SIG-M5 (cell line): ENCODE data around the gene LILRB5.
"Not testable (repeated sequence)": the region's sequence is repeated elsewhere in the genome, so short reads cannot be mapped to it uniquely, and the experiment has no call there.

Source experiments
- DNase-seq: peaks from one replicate; lab custom pipeline; 2025; lab: John Stamatoyannopoulos, UW

LILRB5 gene

DNA sequence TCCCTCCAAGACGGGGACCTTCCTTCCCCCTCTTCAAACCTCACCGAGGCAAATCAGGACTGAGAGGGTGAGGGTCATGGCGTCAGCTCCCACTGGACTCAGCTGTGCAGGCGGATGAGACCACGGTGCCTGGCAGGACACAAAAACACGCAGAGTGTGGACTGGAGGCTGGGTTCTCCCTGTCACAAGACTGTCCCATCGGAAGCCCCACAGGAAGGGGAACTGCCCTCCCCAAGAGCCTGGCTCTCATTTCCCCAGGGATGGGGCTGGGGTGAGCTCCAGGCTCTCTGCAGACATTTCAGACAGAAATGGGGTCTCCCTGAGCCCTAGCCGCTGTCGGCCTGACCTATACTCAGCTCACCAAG is at the start of gene LILRB5:
Gene LILRB5, minus strand, starts transcription at position 158 of the 365 bp plus-strand sequence. Its CDS starts 80 bp downstream, at position 78.
- DNase-seq, result no peak

DNA sequence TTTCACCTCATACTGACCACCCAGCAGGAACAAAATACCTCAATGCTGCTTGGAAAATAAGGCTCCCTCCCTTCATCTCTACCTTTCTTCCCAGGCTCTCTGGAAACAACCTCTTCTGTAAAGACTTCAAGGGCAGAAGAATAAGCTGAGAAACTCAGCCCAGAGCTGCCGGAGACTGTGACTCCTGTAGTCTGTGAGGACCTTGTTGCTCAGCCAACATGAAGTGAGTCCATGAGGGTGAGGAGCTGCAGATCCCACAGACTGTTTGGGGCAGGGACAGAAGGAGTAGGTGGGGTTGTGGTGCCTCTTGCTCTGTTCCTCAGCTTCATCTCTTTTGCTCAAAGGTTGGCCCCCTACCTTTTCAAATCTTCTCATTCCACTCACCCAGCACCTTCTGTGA is 48.1 kb upstream of the LILRB5 start:
- DNase-seq, result no peak

GRCh38 chr19:54302257-54302656 is 45.2 kb upstream of the LILRB5 start:
- DNase-seq, result no peak

DNA sequence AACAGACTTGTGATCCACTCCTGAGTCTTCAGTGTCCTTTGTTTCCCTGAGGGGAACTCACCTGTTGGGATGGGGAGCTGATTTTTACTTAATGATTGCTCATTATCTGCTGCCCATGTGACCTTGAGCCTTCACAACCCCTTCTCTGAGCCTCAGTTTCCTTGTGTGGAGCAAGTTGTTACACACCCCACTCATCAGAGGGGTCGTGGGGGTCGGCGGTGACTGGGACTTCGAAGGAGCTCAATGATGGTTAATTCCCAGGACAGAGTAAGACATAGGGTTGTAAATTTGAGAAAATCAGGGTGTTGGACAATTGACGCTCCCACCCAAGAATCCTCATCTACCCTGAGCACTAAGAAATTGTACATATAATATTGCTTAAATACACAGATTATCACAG is 42.4 kb upstream of the LILRB5 start:
- DNase-seq, result no peak

DNA sequence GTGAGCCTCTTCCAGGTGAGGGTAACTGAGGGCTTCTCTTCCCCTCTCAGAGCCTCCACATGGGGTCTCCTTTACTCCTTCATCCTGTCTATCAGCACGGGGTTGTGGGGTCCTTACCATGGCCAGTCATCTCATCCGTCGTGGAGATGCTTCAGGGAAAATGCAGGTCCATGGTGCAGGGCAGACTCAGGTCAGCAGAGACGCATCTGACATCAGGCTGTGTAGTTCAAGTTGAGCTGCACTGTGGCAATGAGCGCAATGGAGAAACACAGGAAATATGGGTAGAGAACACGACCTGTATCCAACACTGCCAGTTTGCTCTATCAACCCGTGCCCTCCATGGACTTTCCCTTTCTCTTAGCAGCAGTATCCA is 42.0 kb upstream of the LILRB5 start:
- DNase-seq, result no peak

GRCh38 chr19:54298357-54299125 is 41.5 kb upstream of the LILRB5 start:
- no peak for DNase-seq

- no peak for DNase-seq
Observed at GRCh38 chr19:54297759-54298305, 40.8 kb upstream of the LILRB5 start.

- DNase-seq, result no peak
Observed at GRCh38 chr19:54294539-54294938, 37.5 kb upstream of the LILRB5 start.

DNA sequence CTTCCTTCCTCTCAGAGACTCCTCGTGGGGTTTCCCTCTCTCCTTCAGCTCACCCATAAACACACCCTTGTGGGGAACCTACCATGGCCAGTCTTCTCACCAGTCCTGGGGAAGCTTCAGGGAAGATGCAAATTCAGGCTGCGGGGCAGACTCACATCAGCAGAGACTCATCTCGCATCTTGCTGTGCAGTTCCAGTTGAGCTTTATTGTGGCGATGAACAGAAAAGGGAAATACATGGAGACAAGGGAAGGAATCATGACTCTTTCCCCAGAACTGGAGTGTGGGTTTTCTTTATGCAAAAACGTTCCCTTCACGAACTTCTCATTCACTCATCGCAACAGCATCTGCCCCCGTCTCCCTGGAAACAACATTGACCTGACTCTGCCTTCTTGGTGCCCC is 32.1 kb upstream of the LILRB5 start:
- DNase-seq, result not testable (repeated sequence)

- DNase-seq, result no peak
Observed at GRCh38 chr19:54287456-54287855, 30.4 kb upstream of the LILRB5 start.

GRCh38 chr19:54286283-54286682 is 29.2 kb upstream of the LILRB5 start:
- not testable (repeated sequence) for DNase-seq

DNA sequence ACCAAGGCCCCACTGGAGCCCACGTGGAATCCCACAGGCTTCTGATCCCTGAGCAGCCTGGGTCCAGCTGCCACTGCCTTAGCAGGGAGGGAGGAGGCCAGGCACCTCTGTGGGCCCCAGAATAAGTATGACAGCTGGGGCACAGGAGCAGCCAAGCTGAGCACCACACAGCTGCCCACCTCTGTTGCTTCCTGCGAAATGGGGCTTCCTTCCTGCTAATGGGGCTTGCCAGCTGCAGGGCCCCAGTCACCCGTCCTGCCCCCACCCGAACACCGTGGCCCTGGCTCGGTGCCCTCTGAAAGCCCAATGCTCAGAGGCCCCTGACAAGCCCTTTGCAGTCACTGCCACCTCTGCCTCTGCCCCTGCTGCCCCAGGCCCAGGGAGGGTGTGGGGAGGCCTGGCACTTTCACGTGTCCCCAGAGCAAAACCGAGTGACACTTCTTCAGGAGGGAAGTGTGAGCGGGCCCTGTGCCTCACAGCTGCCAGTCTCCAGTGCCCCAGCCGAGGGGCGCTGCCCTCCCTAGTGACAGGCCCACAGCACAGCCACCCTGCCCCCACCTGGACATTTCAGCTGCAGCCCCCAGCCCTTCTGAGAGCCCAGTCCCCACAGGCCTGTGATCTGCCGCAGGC is 28.5 kb upstream of the LILRB5 start:
- DNase-seq, result not testable (repeated sequence)

DNA sequence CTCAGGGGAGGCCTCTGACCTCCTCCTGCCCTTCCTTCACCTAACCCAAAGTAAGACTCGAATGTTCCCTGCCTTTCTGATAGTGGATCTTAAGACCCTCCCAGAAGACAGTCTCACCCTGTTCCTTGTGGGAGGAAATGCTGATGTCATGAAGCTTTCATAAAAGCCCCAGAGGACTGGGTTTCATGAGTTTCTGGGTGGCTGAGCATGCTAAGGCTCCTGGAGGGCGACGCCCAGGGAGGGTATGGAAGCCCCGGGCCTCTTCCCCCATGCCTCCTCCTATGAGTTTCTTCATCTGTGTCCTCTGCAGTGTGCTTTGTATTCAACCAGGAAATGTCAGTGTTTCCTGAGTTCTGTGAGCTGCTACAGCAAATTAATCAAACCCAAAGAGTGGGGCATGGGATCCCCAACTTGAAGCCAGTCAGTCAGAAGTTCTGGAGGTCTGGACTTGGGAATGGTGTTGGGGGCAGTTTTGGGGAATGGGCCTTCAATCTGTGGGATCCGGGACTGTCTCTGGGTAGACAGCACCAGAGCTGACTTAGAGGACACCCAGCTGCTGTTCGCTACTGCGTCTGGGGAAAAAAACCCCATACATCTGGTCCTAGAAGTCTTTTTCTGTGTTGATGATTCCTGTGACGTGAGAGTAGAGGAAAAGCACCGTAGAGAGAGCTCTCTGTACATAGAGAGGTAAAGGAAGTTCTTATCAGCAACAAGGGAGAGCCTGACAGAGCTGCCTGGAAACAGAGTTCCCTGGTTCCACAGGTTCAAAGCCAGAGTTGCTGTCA is 25.8 kb upstream of the LILRB5 start:
- no peak for DNase-seq

DNA sequence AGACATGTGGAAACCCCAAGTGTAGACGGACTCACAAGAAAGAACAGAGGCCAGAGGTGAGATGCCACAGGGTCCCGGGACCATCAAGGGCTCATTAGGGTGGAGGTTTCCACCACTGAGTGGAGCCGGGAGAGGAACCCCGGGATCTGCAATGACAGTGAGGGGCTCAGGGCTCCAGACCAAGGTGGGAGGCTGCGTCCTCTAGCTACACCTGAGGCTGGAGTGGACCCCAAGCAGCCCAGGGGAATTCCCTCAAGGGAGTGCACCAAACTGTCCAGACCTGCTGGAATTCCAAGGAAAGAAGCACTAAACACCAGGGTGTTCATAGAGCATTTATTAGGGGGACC is 24.6 kb upstream of the LILRB5 start:
- DNase-seq, result not testable (repeated sequence)

DNA sequence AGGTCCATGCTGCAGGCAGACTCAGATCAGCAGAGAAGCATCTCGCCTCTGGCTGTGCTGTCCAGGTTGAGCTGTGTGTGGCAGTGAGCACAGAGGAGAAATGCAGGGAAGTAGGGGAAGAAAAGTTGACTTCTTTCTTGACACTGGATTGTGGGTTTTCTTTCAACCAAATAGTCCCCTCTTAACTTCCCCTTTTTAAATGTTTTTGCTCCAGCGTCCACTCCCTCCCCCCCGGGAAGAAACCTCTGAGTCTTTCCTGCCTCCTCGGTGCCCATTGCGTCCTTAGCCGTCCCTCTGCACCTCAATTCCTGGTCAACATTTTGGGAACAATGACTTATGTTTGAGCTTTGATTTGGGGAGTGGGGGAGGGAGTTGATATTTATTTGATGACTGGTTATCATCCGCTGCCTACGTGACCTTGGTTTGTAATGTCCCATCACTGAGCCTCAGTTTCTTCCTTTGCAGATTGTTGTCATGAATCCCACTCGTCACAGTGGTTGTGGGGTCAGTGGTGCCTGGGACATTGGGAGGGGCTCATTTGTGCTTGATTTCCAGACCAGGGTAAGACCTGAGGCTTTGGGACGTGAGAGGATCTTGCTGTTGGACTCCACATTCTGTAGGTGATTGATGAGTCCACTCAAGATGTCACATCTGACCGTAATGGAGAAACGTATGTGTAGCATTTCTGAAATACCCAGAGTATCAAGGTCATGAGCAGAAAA is 24.1 kb upstream of the LILRB5 start, which contains the start of gene LILRB2:
Gene LILRB2, minus strand, starts transcription at position 104 of the 722 bp plus-strand sequence. CDS start 614 bp downstream, outside the sequence.
- no peak for DNase-seq

- not testable (repeated sequence) for DNase-seq
Observed at GRCh38 chr19:54280441-54280840, 23.4 kb upstream of the LILRB5 start.

DNA sequence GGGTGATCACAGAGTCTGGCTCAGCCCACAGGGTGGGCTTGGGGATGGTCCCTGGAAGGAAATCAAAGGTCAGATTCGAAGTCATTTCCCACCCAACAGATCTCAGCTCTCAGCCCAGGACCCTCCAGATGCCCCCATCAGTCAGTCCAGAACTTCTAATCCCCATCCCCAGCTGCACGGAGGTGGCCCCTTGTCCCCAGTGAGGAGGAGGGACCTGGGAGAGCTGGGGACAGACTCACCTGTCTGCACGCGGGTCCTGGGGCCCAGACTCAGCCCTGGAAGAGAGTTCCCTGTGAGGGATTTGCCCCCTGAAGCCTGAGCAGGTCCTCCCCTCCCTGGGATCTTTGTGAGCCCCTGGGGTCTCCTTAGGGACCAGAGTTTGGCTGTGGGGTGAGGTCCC is 23.0 kb upstream of the LILRB5 start:
- not testable (repeated sequence) for DNase-seq

DNA sequence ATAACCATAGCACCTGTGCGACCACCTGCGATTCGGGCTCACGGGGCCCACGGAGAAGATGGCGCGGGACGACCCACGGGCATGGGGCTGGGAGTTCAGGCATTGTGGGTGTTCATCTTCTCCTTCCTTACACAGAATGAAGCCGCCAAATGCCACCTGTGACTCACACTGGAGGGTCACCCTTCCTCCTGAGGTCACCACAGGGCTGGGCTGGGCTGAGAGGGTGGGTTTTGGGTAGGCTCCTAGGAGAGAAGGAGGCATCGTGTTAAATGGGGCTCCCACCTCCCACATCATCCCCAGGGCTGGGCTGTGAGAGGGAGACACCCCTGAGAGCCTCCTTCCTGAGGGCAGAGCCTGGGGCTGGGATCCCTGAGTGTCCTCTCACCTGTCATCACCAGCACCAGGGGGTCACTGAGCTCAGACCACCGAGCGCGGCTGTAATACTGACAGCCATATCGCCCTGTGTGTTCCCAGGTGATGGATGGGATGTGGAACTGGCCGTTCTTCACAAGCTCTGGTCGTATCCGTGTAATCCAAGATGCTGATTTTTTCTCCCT is 22.4 kb upstream of the LILRB5 start:
- DNase-seq, result no peak

DNA sequence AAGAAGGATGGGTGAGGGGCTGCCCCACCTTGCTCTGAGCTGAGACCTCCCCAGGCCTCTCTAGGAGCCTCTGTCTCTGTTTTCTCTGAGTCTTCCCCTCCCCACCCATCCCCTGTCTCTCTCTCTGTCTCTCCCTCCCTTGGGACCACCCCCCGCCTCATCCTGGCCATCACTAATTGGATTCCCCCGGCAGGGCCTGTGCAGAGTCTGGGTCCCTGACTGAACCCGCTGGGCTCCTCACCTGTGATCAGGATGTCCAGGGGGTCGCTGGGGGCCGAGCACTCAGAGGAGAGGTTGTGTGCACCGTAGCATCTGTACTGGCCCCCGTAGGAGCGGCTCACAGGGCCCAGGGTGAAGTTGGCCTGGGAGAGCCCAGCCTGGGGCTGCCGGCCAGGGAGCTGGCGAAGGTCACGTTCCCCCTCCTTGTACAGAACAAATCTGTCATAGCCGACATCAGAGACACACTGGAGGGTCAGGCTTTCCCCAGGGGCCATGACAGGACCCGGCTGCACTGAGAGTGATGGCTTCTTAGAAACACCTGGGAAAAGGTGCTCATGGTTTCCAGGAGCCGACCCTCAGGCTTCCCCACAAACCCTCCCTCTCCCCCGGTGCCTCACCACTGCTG is 21.6 kb upstream of the LILRB5 start:
- not testable (repeated sequence) for DNase-seq

DNA sequence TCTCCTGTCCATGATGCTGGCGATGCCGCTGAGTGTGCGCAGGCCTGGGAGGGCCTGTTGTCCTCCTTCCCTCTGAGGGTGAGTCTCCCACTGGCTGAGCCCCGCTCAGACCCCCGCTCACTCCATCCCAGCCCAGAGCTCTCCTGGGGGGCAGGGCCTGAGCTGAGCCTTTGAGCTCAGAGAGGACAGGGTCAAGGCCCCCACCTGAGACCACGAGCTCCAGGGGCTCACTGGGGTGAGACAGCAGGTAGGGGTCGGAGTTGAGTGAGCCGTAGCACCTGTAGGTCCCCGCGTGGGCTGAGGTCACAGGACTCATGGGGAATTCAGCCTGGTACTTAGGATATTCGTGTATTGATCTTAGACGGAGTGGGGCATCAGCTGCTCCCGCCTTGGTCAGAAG is 21.0 kb upstream of the LILRB5 start:
- DNase-seq, result not testable (repeated sequence)

DNA sequence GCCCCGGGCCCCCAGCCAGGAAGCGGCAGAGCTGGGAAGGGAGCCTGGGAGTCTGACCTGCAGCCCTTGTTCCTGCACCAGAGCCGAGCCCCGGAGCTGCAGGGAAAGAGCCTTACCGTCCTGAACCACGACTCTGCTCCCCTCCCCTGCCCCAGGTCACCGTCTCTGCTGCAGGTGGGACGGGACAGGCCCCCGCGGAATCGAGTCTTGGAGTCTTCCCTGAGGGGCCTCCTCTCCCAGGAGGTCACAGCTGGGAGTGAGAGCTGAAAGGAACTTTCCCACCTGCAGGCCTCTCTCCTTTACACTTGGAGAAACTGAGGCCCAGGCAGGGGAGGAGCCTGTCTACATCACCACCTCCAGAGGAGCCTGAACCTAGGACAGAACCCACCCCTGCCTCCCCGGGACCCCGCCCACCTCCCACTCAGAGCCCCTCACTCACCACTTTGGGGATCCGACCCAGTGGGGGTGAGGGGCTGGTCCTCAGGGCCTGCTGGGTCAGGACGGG is 20.1 kb upstream of the LILRB5 start:
- not testable (repeated sequence) for DNase-seq
